Measurements from ENCODE around the gene MFAP4. TPM values are rescaled to one million over a fixed set of nuclear protein-coding genes. Genes with fewer than 3 reads are reported as not detected.

The MFAP4 gene
- total and polyA plus RNA-seq, 9 of the 15 experiments (the other 6 are each of a cell fraction or from before 2014, with no cell fraction given): 0.07 to 0.24 TPM; not detected in 7

DNA sequence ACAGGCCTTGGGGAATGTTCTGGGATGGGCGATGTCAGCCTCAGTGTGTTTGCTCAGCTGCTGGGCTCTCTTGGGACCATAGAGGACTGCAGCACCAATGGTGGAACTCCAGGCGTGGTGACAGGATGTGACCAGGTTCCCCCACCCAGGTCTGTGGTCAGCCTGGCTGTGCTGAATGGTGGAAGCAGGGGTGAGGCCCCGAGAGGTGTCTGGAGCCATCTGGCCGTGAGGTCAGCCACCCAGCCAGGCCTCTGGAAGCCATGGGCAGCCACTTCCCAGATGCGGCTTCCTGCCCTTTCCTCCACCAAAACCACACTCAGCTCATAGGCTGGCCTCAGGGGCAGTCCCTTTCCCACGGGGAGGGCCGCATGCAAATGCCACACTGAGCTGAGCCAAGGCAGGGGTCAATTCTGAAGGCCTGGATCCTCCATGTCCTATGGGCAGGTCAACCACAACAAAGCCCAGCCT lies 16.5 kb downstream of the MFAP4 start:
- no peak for DNase-seq (ENCODE audit: extremely low read depth in 1 of 4, low spot score in 3 of 4)

More for the DNA sequence above, 16.5 kb downstream of the MFAP4 start:
- FAIRE-seq (no peak), ATAC-seq (peak; percentile 25; the same call in 1 of the 3 replicates)
- H3K4me3 ChIP-seq: no peak overlapping the region
- no peaks in the 10 kb centered on the region for H3K27me3 ChIP-seq (ENCODE audit: control insufficient read depth in 2 of 2, insufficient read depth in 2 of 2, low read length in 2 of 2)
- H3K79me2 ChIP-seq (ENCODE audit: control insufficient read depth, insufficient read depth, low read length): no peaks in the 10 kb centered on the region
- no peak overlapping the region for H3K27ac ChIP-seq (ENCODE audit: extremely low read depth, low read depth, low read length)
- H3K4me2 ChIP-seq (ENCODE audit: insufficient read depth, low read length): no peak overlapping the region
- no TSS peak for BruUV-seq (replicated peaks)
- no peaks in the 10 kb centered on the region for H3K9me3 ChIP-seq (replicated peaks; ENCODE audit: control insufficient read depth, insufficient read depth, low read depth, low read length)
- H4K20me1 ChIP-seq (replicated peaks; ENCODE audit: control insufficient read depth, insufficient read depth, low read length): no peaks in the 10 kb centered on the region
- in situ Hi-C loops (cut with MboI): no loop called here
- intact Hi-C loops (cut with micrococcal nuclease): no loop called here
- ChIA-PET POLR2A (interaction anchor here (0.6 to 1.0 kb wide), 2 partner anchors 23 to 60 kb away, joined by 3 to 6 read pairs; no protein-coding TSS in a partner anchor), CTCF (ENCODE audit: low intra/inter-chr PET ratio) (no interaction called here)
- H2AFZ ChIP-seq (ENCODE audit: low read depth, low read length): no peak overlapping the region
- H3K9me1 ChIP-seq (ENCODE audit: control insufficient read depth, insufficient read depth, low read length): no peaks in the 10 kb centered on the region
- no peaks in the 10 kb centered on the region for H3K36me3 ChIP-seq (ENCODE audit: control insufficient read depth, insufficient read depth, low read length)
- peak overlapping the region in 1 of 2 experiments; percentile 68; a peak in 2 of 4 replicates for H3K9ac ChIP-seq (ENCODE audit: insufficient read depth in 1 of 2, low read depth in 2 of 2, low read length in 2 of 2)
- WGBS (ENCODE audit: insufficient coverage, low coverage, missing lambda C conversion rate): 40% methylated on average over 7 of the region's 7 CpGs
- TF ChIP-seq SMAD4 (CRISPR knock-in tag; conservative IDR thresholded peaks at IDR 0.05) (no peak), DIDO1 (tag; IDR thresholded peaks at IDR 0.05; ENCODE audit: low read depth) (no peak), MTA2 (IDR thresholded peaks at IDR 0.05; ENCODE audit: low read depth) (no peak), ZNF134 (CRISPR knock-in tag; conservative IDR thresholded peaks at IDR 0.05) (no peak), POLR2G (IDR thresholded peaks at IDR 0.05; ENCODE audit: low read depth, low read length) (0 out of 2 replicates have a peak, but pooled peaks have one; percentile 22)
- TF ChIP-seq, protein P1, sequence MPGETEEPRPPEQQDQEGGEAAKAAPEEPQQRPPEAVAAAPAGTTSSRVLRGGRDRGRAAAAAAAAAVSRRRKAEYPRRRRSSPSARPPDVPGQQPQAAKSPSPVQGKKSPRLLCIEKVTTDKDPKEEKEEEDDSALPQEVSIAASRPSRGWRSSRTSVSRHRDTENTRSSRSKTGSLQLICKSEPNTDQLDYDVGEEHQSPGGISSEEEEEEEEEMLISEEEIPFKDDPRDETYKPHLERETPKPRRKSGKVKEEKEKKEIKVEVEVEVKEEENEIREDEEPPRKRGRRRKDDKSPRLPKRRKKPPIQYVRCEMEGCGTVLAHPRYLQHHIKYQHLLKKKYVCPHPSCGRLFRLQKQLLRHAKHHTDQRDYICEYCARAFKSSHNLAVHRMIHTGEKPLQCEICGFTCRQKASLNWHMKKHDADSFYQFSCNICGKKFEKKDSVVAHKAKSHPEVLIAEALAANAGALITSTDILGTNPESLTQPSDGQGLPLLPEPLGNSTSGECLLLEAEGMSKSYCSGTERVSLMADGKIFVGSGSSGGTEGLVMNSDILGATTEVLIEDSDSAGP (CRISPR knock-in tag; IDR thresholded peaks at IDR 0.05): no peak
- peaks cover 0 to 5% of the 10 kb centered on the region in 2 experiments; a peak in 3 of 5 replicates for H3K4me1 ChIP-seq (replicated peaks in 1 of 2; ENCODE audit: control insufficient read depth in 2 of 2, insufficient read depth in 2 of 2, low read length in 2 of 2)
